Neutrophil (primary cell): ENCODE measurements around the gene NBPF6.
"Not testable (repeated sequence)": the region's sequence is repeated elsewhere in the genome, so short reads cannot be mapped to it uniquely, and the experiment has no call there.

Experiments used
- H3K27ac ChIP-seq: fragments of 200-600 bp; sonication (generic); 2 replicates; pipeline ENCODE4 v1.5.1; 2016; ENCODE audit warnings: mild to moderate bottlenecking, moderate library complexity
- H3K27me3 ChIP-seq: fragments of 200-600 bp; sonication (generic); 2 replicates; pipeline ENCODE4 v1.6.0; 2016; ENCODE audit warnings: mild to moderate bottlenecking
- H3K36me3 ChIP-seq: fragments of 200-600 bp; sonication (generic); 2 replicates; pipeline ENCODE4 v1.5.1; 2017
- H3K4me1 ChIP-seq, 2 experiments: fragments of 200-600 bp in 1 of 2; sonication (generic) in 1 of 2; 1 replicate in 1 of 2; 2 replicates in 1 of 2; pipeline versions ENCODE4 v1.5.1 to v1.6.1; 2013 to 2016; ENCODE audit warnings: low read depth in 1 of 2, low read length in 1 of 2, mild to moderate bottlenecking in 1 of 2, moderate library complexity in 1 of 2; ENCODE audit not compliant: control insufficient read depth in 1 of 2, insufficient read depth in 1 of 2
- H3K4me3 ChIP-seq, 2 experiments: fragments of 200-600 bp in 1 of 2; sonication (generic) in 1 of 2; 1 replicate in 1 of 2; 2 replicates in 1 of 2; pipeline ENCODE4 v1.5.1; 2013 to 2016; ENCODE audit warnings: low read depth in 1 of 2, low read length in 1 of 2, mild to moderate bottlenecking in 1 of 2, moderate library complexity in 1 of 2
- H3K9me3 ChIP-seq: fragments of 200-600 bp; sonication (generic); 2 replicates; pipeline ENCODE4 v1.5.1; 2016
- TF ChIP-seq, protein P1 (sequence below): fragments of 200-600 bp; sonication (generic); IDR thresholded peaks from 2 replicates; pipeline ENCODE4 v1.5.1; 2016; ENCODE audit warnings: antibody characterized with exemption

Gene NBPF6

DNA sequence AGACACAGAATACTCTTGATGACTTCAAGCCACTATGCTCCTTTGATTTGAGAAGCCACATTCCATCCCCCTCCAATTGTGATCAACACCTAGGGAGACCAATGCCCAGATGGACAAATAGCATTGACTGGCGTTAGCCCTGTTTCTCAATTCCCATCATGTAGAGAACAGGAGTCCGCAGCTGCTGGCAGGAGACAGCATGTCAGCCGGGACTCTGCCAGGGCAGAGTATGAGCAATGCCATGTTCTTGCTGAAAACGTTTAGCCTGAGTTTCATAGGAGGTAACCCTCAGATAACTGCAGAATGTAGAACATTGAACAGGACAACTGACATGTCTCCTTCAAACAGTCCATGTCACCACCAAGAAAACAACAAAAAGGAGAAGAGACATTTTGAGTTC is 20.6 kb downstream of the NBPF6 start:
- H3K36me3 ChIP-seq, result not testable (repeated sequence)

DNA sequence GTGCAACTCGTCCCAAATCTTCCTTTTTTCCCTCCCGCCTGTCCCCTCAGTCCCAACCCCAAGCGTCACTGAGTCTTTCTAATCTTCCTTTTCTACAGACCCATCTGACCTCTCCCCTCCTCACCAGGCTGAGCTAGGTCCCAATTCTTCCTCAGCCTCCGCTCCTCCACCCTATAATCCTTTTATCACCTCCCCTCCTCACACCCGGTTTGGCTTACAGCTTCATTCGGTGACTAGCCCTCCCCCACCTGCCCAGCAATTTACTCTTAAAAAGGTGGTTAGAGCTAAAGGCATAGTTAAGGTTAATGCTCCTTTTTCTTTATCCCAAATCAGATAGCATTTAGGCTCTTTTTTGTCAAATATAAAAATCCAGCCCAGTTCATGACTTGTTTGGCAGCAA is 24.4 kb downstream of the NBPF6 start:
- H3K36me3 ChIP-seq, H3K4me1 ChIP-seq, H3K4me3 ChIP-seq, H3K27ac ChIP-seq, H3K9me3 ChIP-seq: not testable (repeated sequence)
- H3K27me3 ChIP-seq, result peaks cover 11% of the 10 kb centered on the region

More for the DNA sequence above, 20.6 kb downstream of the NBPF6 start:
- not testable (repeated sequence) for H3K9me3 ChIP-seq, H3K4me3 ChIP-seq, H3K4me1 ChIP-seq, H3K27ac ChIP-seq
- H3K27me3 ChIP-seq, result peaks cover 11% of the 10 kb centered on the region

- Histone ChIP-seq H3K9me3 (no peaks in the 10 kb centered on the region), H3K4me1 (no peaks in the 10 kb centered on the region), H3K27me3 (no peaks in the 10 kb centered on the region), H3K4me3 (no peak overlapping the region), H3K36me3 (no peaks in the 10 kb centered on the region), H3K27ac (no peak overlapping the region)
- TF ChIP-seq, protein P1, sequence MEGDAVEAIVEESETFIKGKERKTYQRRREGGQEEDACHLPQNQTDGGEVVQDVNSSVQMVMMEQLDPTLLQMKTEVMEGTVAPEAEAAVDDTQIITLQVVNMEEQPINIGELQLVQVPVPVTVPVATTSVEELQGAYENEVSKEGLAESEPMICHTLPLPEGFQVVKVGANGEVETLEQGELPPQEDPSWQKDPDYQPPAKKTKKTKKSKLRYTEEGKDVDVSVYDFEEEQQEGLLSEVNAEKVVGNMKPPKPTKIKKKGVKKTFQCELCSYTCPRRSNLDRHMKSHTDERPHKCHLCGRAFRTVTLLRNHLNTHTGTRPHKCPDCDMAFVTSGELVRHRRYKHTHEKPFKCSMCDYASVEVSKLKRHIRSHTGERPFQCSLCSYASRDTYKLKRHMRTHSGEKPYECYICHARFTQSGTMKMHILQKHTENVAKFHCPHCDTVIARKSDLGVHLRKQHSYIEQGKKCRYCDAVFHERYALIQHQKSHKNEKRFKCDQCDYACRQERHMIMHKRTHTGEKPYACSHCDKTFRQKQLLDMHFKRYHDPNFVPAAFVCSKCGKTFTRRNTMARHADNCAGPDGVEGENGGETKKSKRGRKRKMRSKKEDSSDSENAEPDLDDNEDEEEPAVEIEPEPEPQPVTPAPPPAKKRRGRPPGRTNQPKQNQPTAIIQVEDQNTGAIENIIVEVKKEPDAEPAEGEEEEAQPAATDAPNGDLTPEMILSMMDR, result no peak
Measured at GRCh38 chr1:108478429-108479015, 28.4 kb downstream of the NBPF6 start.

DNA sequence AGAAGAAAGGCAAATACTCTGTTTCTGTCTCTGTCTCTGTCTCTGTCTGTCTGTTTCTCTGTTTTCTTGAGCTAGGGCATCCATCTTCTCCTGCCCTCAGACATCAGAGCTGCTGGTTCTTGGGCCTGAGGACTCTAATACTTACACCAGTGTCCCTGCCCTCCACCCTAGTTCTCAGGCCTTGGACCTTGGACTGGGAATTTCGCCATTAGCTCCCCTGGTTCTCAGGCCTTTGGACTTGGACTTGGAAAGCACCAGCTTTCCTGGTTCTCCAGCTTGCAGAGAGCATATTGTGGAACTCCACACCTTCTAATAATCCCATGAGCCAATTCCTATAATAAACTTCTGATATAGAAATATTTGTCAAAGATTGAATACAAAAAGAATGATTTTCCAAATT is 32.6 kb downstream of the NBPF6 start:
- Histone ChIP-seq H3K9me3 (no peaks in the 10 kb centered on the region), H3K4me3 (no peak overlapping the region), H3K36me3 (no peaks in the 10 kb centered on the region), H3K27me3 (no peaks in the 10 kb centered on the region), H3K27ac (no peak overlapping the region), H3K4me1 (no peaks in the 10 kb centered on the region)
- TF ChIP-seq, protein P1, result no peak

- not testable (repeated sequence) for H3K9me3 ChIP-seq, H3K27ac ChIP-seq, H3K27me3 ChIP-seq, H3K4me3 ChIP-seq, H3K36me3 ChIP-seq, H3K4me1 ChIP-seq
Measured at GRCh38 chr1:108485990-108486389, 35.8 kb downstream of the NBPF6 start.

- H3K27me3 ChIP-seq, H3K4me3 ChIP-seq, H3K9me3 ChIP-seq, H3K27ac ChIP-seq, H3K36me3 ChIP-seq, H3K4me1 ChIP-seq: not testable (repeated sequence)
Measured at GRCh38 chr1:108486707-108487106, 36.6 kb downstream of the NBPF6 start.

- H3K36me3 ChIP-seq, H3K4me3 ChIP-seq, H3K9me3 ChIP-seq, H3K27ac ChIP-seq, H3K4me1 ChIP-seq: not testable (repeated sequence)
- H3K27me3 ChIP-seq, result peaks cover 25% of the 10 kb centered on the region
Measured at GRCh38 chr1:108495008-108495407, 44.9 kb downstream of the NBPF6 start.

DNA sequence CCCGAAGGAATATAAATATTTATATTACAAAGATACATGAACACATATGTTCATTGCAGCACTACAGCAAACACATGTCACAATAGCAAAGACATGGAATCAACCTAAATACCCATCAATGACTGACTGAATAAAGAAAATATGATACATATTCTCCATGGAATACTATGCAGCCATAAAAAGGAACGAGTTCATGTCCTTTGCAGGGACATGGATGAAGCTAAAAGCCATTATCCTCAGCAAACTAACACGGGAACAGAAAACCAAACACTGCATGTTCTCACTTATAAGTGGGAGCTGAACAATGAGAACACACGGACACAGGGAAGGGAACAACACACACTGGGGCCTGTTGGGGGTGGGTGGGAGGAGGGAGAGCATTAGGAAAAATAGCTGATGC is 46.7 kb downstream of the NBPF6 start:
- not testable (repeated sequence) for H3K9me3 ChIP-seq, H3K36me3 ChIP-seq, H3K4me1 ChIP-seq, H3K4me3 ChIP-seq, H3K27ac ChIP-seq
- peaks cover 43% of the 10 kb centered on the region for H3K27me3 ChIP-seq

GRCh38 chr1:108502138-108502537 is 52.0 kb downstream of the NBPF6 start:
- peaks cover 20 to 26% of the 10 kb centered on the region in 2 experiments for H3K4me1 ChIP-seq
- H3K9me3 ChIP-seq, result no peaks in the 10 kb centered on the region
- TF ChIP-seq, protein P1, result no peak
- no peak overlapping the region for H3K27ac ChIP-seq
- no peak overlapping the region for H3K4me3 ChIP-seq
- H3K27me3 ChIP-seq, result peaks cover 62% of the 10 kb centered on the region
- no peaks in the 10 kb centered on the region for H3K36me3 ChIP-seq
